ENCODE results near the gene SOX6. TPM values are rescaled to one million over a fixed set of nuclear protein-coding genes. Genes with fewer than 3 reads are reported as not detected.

The SOX6 gene
- total RNA-seq, 1 donor from 2014 or later = 7.6 TPM

DNA sequence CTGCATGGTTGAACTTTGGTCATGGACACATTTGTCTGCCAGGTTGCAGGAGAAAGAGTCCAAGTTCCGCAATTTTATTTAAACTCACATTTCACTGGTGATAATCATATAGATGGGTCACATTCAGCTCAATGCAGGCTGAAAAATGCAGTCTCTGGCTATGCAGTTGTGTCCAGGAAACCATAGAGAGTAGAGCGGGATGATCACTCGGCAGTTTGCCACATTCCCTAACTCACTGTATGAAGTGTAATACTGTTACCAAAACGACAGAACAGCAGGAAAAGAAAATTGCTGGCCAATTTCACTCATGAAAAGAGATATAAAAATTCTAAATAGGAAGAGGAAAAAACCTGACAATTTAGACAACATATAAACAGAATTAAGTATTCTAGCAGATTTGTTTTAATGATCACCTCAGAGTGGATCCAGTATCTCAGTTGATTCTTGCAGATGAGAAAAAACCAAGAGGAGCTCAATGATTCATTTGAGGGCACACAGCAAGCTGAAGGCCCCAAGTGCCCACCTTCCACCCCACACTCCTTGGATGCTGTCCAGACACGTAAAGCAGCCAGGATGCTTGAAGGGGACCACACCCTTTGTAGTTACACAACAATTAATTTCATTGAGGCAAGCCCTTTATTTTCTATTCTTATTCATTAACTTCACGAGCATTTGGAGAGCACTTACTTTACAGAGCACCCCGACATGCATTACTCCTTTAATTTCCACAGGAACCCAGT lies 422.3 kb downstream of the SOX6 start:
- Mint-ChIP-seq H3K9me3 (peaks cover 17% of the 10 kb centered on the region), H3K4me3 (no peak overlapping the region)
- H3K4me3 ChIP-seq = no peak overlapping the region

DNA sequence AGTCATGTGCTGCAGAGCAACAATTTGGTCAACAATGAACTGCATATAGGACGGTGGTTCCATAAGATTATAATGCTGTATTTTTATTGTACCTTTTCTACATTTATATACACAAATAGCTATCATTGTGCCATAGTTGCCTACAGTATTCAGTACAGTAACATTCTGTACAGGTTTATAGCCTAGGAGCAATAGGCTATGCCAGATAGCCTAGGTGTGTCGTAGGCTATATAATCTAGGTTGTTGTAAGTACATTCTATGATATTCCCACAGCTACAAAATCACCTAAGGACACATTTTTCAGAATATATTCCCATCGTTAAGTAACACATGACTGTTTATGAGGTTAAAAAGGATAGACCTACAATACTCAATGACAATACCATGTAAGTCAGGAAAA lies 423.9 kb downstream of the SOX6 start:
- no peak overlapping the region for H3K4me3 Mint-ChIP-seq
- peaks cover 17% of the 10 kb centered on the region for H3K9me3 Mint-ChIP-seq
- H3K4me1 Mint-ChIP-seq = no peaks in the 10 kb centered on the region
- TF ChIP-seq, protein P1, sequence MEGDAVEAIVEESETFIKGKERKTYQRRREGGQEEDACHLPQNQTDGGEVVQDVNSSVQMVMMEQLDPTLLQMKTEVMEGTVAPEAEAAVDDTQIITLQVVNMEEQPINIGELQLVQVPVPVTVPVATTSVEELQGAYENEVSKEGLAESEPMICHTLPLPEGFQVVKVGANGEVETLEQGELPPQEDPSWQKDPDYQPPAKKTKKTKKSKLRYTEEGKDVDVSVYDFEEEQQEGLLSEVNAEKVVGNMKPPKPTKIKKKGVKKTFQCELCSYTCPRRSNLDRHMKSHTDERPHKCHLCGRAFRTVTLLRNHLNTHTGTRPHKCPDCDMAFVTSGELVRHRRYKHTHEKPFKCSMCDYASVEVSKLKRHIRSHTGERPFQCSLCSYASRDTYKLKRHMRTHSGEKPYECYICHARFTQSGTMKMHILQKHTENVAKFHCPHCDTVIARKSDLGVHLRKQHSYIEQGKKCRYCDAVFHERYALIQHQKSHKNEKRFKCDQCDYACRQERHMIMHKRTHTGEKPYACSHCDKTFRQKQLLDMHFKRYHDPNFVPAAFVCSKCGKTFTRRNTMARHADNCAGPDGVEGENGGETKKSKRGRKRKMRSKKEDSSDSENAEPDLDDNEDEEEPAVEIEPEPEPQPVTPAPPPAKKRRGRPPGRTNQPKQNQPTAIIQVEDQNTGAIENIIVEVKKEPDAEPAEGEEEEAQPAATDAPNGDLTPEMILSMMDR (IDR thresholded peaks at IDR 0.05) = no peak
- TF ChIP-seq EZH2 (IDR thresholded peaks at IDR 0.05) (no peak), EZH2phosphoT487 (IDR thresholded peaks at IDR 0.05) (no peak)
- H3K27ac Mint-ChIP-seq = no peak overlapping the region
- peaks cover 5% of the 10 kb centered on the region for H3K9me3 ChIP-seq (ENCODE audit: low read depth)
- no peaks in the 10 kb centered on the region for H3K27me3 ChIP-seq
- H3K4me3 ChIP-seq = no peak overlapping the region
- H2AFZ ChIP-seq (replicated peaks) = no peak overlapping the region
- peaks cover 2% of the 10 kb centered on the region for H3K27me3 Mint-ChIP-seq (ENCODE audit: insufficient read depth, low read depth)
- H3K4me1 ChIP-seq = no peaks in the 10 kb centered on the region
- no peak overlapping the region for H3K4me2 ChIP-seq
- no peaks in the 10 kb centered on the region for H3K36me3 Mint-ChIP-seq
- H3K27ac ChIP-seq = no peak overlapping the region
- H3K9ac ChIP-seq = no peak overlapping the region
- peaks cover 7% of the 10 kb centered on the region for H3K36me3 ChIP-seq
- no peaks in the 10 kb centered on the region for H3K79me2 ChIP-seq (ENCODE audit: low read depth)
- no peak for DNase-seq (ENCODE audit: low spot score)
- no peaks in the 10 kb centered on the region for H4K20me1 ChIP-seq (ENCODE audit: low read depth)
- H3F3A ChIP-seq (ENCODE audit: low read depth) = no peaks in the 10 kb centered on the region

More for the DNA sequence above, 422.3 kb downstream of the SOX6 start:
- Histone ChIP-seq H2AFZ (replicated peaks) (no peak overlapping the region), H3K36me3 (peaks cover 7% of the 10 kb centered on the region), H3K4me2 (no peak overlapping the region), H3K4me1 (no peaks in the 10 kb centered on the region), H3K27ac (no peak overlapping the region), H3K9me3 (ENCODE audit: low read depth) (peaks cover 5% of the 10 kb centered on the region), H3F3A (ENCODE audit: low read depth) (no peaks in the 10 kb centered on the region), H3K79me2 (ENCODE audit: low read depth) (no peaks in the 10 kb centered on the region), H4K20me1 (ENCODE audit: low read depth) (no peaks in the 10 kb centered on the region), H3K27me3 (no peaks in the 10 kb centered on the region), H3K9ac (no peak overlapping the region)
- no peaks in the 10 kb centered on the region for H3K27me3 Mint-ChIP-seq (ENCODE audit: insufficient read depth, low read depth)
- H3K36me3 Mint-ChIP-seq = no peaks in the 10 kb centered on the region
- no peak for DNase-seq (ENCODE audit: low spot score)
- no peaks in the 10 kb centered on the region for H3K4me1 Mint-ChIP-seq
- no peak for TF ChIP-seq EZH2phosphoT487 (IDR thresholded peaks at IDR 0.05)
- TF ChIP-seq, protein P1 (IDR thresholded peaks at IDR 0.05) = no peak
- no peak for TF ChIP-seq EZH2 (IDR thresholded peaks at IDR 0.05)
- H3K27ac Mint-ChIP-seq = no peak overlapping the region

- H3K4me3 Mint-ChIP-seq = no peak overlapping the region
- H3F3A ChIP-seq (ENCODE audit: low read depth) = no peaks in the 10 kb centered on the region
- H3K36me3 ChIP-seq = peaks cover 7% of the 10 kb centered on the region
- no peaks in the 10 kb centered on the region for H3K4me1 ChIP-seq
- TF ChIP-seq EZH2 (IDR thresholded peaks at IDR 0.05) (no peak), EZH2phosphoT487 (IDR thresholded peaks at IDR 0.05) (no peak)
- TF ChIP-seq, protein P1 (IDR thresholded peaks at IDR 0.05) = no peak
- no peaks in the 10 kb centered on the region for H4K20me1 ChIP-seq (ENCODE audit: low read depth)
- no peak overlapping the region for H3K9ac ChIP-seq
- no peaks in the 10 kb centered on the region for H3K36me3 Mint-ChIP-seq
- DNase-seq (ENCODE audit: low spot score) = no peak
- no peak overlapping the region for H2AFZ ChIP-seq (replicated peaks)
- peaks cover 5% of the 10 kb centered on the region for H3K9me3 ChIP-seq (ENCODE audit: low read depth)
- peaks cover 17% of the 10 kb centered on the region for H3K9me3 Mint-ChIP-seq
- no peaks in the 10 kb centered on the region for H3K79me2 ChIP-seq (ENCODE audit: low read depth)
- no peak overlapping the region for H3K27ac Mint-ChIP-seq
- H3K27me3 Mint-ChIP-seq (ENCODE audit: insufficient read depth, low read depth) = peaks cover 2% of the 10 kb centered on the region
- no peaks in the 10 kb centered on the region for H3K4me1 Mint-ChIP-seq
- no peaks in the 10 kb centered on the region for H3K27me3 ChIP-seq
- H3K4me2 ChIP-seq = no peak overlapping the region
- H3K27ac ChIP-seq = no peak overlapping the region
- H3K4me3 ChIP-seq = no peak overlapping the region
Observed at GRCh38 chr11:15931497-15931896, 424.8 kb downstream of the SOX6 start.
